Measurements from ENCODE around the gene IL17D.
A peak's percentile ranks its signal among the peaks of the same experiment; 100 is the strongest.

IL17D gene

GRCh38 chr13:20691616-20692015, 11.9 kb upstream of the IL17D start:
- DNase-seq (ENCODE audit: low read depth in 3 of 3), result no peak

- no peak for DNase-seq (ENCODE audit: low read depth in 3 of 3)
Observed at GRCh38 chr13:20696073-20696472, 7.4 kb upstream of the IL17D start.

GRCh38 chr13:20699715-20700114, 3.8 kb upstream of the IL17D start:
- DNase-seq (ENCODE audit: low read depth in 3 of 3), result no peak

GRCh38 chr13:20700288-20700687, 3.2 kb upstream of the IL17D start:
- DNase-seq (ENCODE audit: low read depth in 3 of 3), result no peak

- DNase-seq (ENCODE audit: low read depth in 3 of 3), result no peak
Observed at GRCh38 chr13:20701461-20701860, 2.0 kb upstream of the IL17D start.

GRCh38 chr13:20702530-20702914, 977 bp upstream of the IL17D start:
- no peak for DNase-seq (ENCODE audit: low read depth in 3 of 3)

- peak; percentile 58 to 66 (median 63) for DNase-seq (ENCODE audit: low read depth in 3 of 3)
Observed at GRCh38 chr13:20703780-20704458, 420 bp downstream of the IL17D start.

- DNase-seq (ENCODE audit: low read depth in 3 of 3), result no peak
Observed at GRCh38 chr13:20704459-20705069, 1.1 kb downstream of the IL17D start.

- DNase-seq (ENCODE audit: low read depth in 3 of 3), result no peak
Observed at GRCh38 chr13:20706661-20707060, 3.2 kb downstream of the IL17D start.

- no peak for DNase-seq (ENCODE audit: low read depth in 3 of 3)
Observed at GRCh38 chr13:20708216-20708615, 4.7 kb downstream of the IL17D start.

- DNase-seq (ENCODE audit: low read depth in 3 of 3), result no peak
Observed at GRCh38 chr13:20709369-20709768, 5.9 kb downstream of the IL17D start.

- no peak for DNase-seq (ENCODE audit: low read depth in 3 of 3)
Observed at GRCh38 chr13:20709782-20710181, 6.3 kb downstream of the IL17D start.

- no peak for DNase-seq (ENCODE audit: low read depth in 3 of 3)
Observed at GRCh38 chr13:20711301-20712044, 8.0 kb downstream of the IL17D start.

- no peak for DNase-seq (ENCODE audit: low read depth in 3 of 3)
Observed at GRCh38 chr13:20713014-20713376, 9.5 kb downstream of the IL17D start.

GRCh38 chr13:20713751-20714150, 10.3 kb downstream of the IL17D start:
- no peak for DNase-seq (ENCODE audit: low read depth in 3 of 3)

GRCh38 chr13:20714161-20714560, 10.7 kb downstream of the IL17D start:
- no peak for DNase-seq (ENCODE audit: low read depth in 3 of 3)

GRCh38 chr13:20714563-20715329, 11.2 kb downstream of the IL17D start:
- DNase-seq (ENCODE audit: low read depth in 3 of 3), result no peak

- DNase-seq (ENCODE audit: low read depth in 3 of 3), result no peak
Observed at GRCh38 chr13:20715330-20715712, 11.8 kb downstream of the IL17D start.

GRCh38 chr13:20716951-20717350, 13.5 kb downstream of the IL17D start:
- DNase-seq (ENCODE audit: low read depth in 3 of 3), result no peak

- DNase-seq (ENCODE audit: low read depth in 3 of 3), result no peak
Observed at GRCh38 chr13:20717581-20718542, 14.4 kb downstream of the IL17D start.

- DNase-seq (ENCODE audit: low read depth in 3 of 3), result no peak
Observed at GRCh38 chr13:20718958-20719566, 15.6 kb downstream of the IL17D start.
